K562 (cell line): ENCODE data around the gene ERBB4. TPM values are rescaled to one million over a fixed set of nuclear protein-coding genes. Genes with fewer than 3 reads are reported as not detected.

Experiments
- ATAC-seq: fragments of 200-7000 bp; cut with Tn5 transposase; 3 replicates; pipeline ENCODE4 v1.9.1; 2020; ENCODE audit warnings: moderate library complexity
- BruUV-seq: library from RNA; stranded (reverse); fragments of 400-500 nt; replicated peaks from 2 replicates; lab custom pipeline; 2021; lab: Mats Ljungman, UMichigan
- CTCF ChIA-PET: fragments of 300-600 bp; formaldehyde crosslinking; extraction: SDS; loops from one replicate; lab custom pipeline; 2021; ENCODE audit warnings: low intra/inter-chr PET ratio; lab: Yijun Ruan, JAX
- POLR2A ChIA-PET: fragments of 300-600, 350-650 bp; sonication (Branson Sonifier 250); formaldehyde crosslinking; extraction: SDS; loops from one replicate; lab custom pipeline; 2021; ENCODE audit warnings: antibody characterized with exemption, inconsistent platforms; lab: Yijun Ruan, JAX
- DNase-seq, 4 experiments: peaks; one replicate each; pipeline versions ENCODE4 v3.0.0 to v3.0.0-alpha.2; 2011 to 2018; ENCODE audit warnings: low spot score in 3 of 4, mixed read lengths in 3 of 4; ENCODE audit errors: extremely low read depth in 1 of 4
- FAIRE-seq: peaks from 2 replicates; lab custom pipeline; 2011; peaks lifted over from hg19 to GRCh38; lab: Jason Lieb, UNC
- H2AFZ ChIP-seq: 2 replicates; pipeline ENCODE4 v1.6.0; 2011; ENCODE audit warnings: low read depth, low read length, control low read depth, inconsistent platforms
- H3K27ac ChIP-seq: fragments of 200-600 bp; 3 replicates; pipeline ENCODE4 v1.8.0; 2011; ENCODE audit warnings: low read depth, mild to moderate bottlenecking, control low read depth, inconsistent platforms, low read length, moderate library complexity, mixed read lengths; ENCODE audit errors: extremely low read depth
- H3K27me3 ChIP-seq, 2 experiments: fragments of 300-600 bp in 1 of 2; 2 replicates in 1 of 2; 3 replicates in 1 of 2; pipeline versions ENCODE4 v1.6.0 to v1.8.0; 2011; ENCODE audit warnings: inconsistent platforms in 2 of 2, low read length in 2 of 2, mild to moderate bottlenecking in 1 of 2, mixed read lengths in 1 of 2, moderate library complexity in 1 of 2; ENCODE audit not compliant: control insufficient read depth in 2 of 2, insufficient read depth in 2 of 2
- H3K36me3 ChIP-seq: fragments of 300-600 bp; 3 replicates; pipeline ENCODE4 v1.8.0; 2011; ENCODE audit warnings: mild to moderate bottlenecking, low read length, inconsistent platforms; ENCODE audit not compliant: control insufficient read depth, insufficient read depth
- H3K4me1 ChIP-seq, 2 experiments: fragments of 200-600 bp in 1 of 2; replicated peaks in 1 of 2; 2 replicates in 1 of 2; 3 replicates in 1 of 2; pipeline versions ENCODE4 v1.5.1 to v1.8.0; 2011; ENCODE audit warnings: inconsistent platforms in 2 of 2, low read length in 2 of 2, mild to moderate bottlenecking in 1 of 2, mixed read lengths in 1 of 2, moderate library complexity in 1 of 2; ENCODE audit not compliant: control insufficient read depth in 2 of 2, insufficient read depth in 2 of 2
- H3K4me2 ChIP-seq: 2 replicates; pipeline ENCODE4 v1.6.1; 2011; ENCODE audit warnings: low read length, control low read depth, inconsistent platforms, mixed read lengths; ENCODE audit not compliant: insufficient read depth
- H3K4me3 ChIP-seq: fragments of 200-600 bp; sonication (generic), shearing (Covaris generic); 2 replicates; pipeline ENCODE4 v1.5.1; 2016; ENCODE audit warnings: control low read depth, inconsistent platforms
- H3K79me2 ChIP-seq: fragments of 200-600 bp; 3 replicates; pipeline ENCODE4 v1.8.0; 2011; ENCODE audit warnings: low read length, inconsistent platforms; ENCODE audit not compliant: control insufficient read depth, insufficient read depth
- H3K9ac ChIP-seq, 2 experiments: 2 replicates each; pipeline versions ENCODE4 v1.6.0 to v1.6.1; 2011; ENCODE audit warnings: low read depth in 2 of 2, low read length in 2 of 2, control low read depth in 1 of 2, inconsistent platforms in 1 of 2, mild to moderate bottlenecking in 1 of 2, mixed read lengths in 1 of 2; ENCODE audit not compliant: insufficient read depth in 1 of 2
- H3K9me1 ChIP-seq: one replicate; pipeline ENCODE4 v1.6.0; 2011; ENCODE audit warnings: inconsistent platforms, mild to moderate bottlenecking, low read length, moderate library complexity; ENCODE audit not compliant: control insufficient read depth, insufficient read depth
- H3K9me3 ChIP-seq: replicated peaks from 2 replicates; pipeline ENCODE4 v1.5.1; 2011; ENCODE audit warnings: low read depth, low read length, inconsistent platforms; ENCODE audit not compliant: control insufficient read depth, insufficient read depth
- H4K20me1 ChIP-seq: replicated peaks from 2 replicates; pipeline ENCODE4 v1.6.1; 2011; ENCODE audit warnings: low read length, inconsistent platforms, mixed read lengths; ENCODE audit not compliant: control insufficient read depth, insufficient read depth
- FOS ChIP-seq: IDR thresholded peaks from 3 replicates; pipeline ENCODE4 v1.6.1; 2011; ENCODE audit not compliant: insufficient read length; ENCODE audit errors: extremely low read depth
- RBFOX2 ChIP-seq: fragments of 200-400 bp; formaldehyde crosslinking; IDR thresholded peaks from 2 replicates; pipeline ENCODE4 v1.6.1; 2017; ENCODE audit warnings: low read depth, mild to moderate bottlenecking, low read length, moderate library complexity
- WGBS: fragments of 100-300 bp; shearing (Covaris generic); methylation state at CpG from one replicate; pipeline ENCODE4 v1.1.6; 2016; ENCODE audit warnings: low coverage, mixed read lengths; ENCODE audit not compliant: insufficient coverage; ENCODE audit errors: missing lambda C conversion rate; 5-methylcytosine and 5-hydroxymethylcytosine counted together
- in situ Hi-C: fragments of 300-500 bp; cut with MboI; formaldehyde crosslinking; loops from 4 replicates; pipeline ENCODE4 v1.15.0; 2018; ENCODE audit warnings: inconsistent platforms, mixed read lengths
- intact Hi-C: fragments of 100-400 bp; cut with micrococcal nuclease; formaldehyde crosslinking; loops from 2 replicates; pipeline ENCODE4 v1.14.2; 2022
- polyA plus RNA-seq, 8 experiments: library from polyadenylated mRNA; depleted of rRNA in 4 of 8; stranded (reverse) in 5 of 8; unstranded in 3 of 8; fragments of >200 nt; fragmentation: Nextera tagmentation in 2 of 8; fragmentation: Illumina TruSeq in 1 of 8; extraction: Ambion mirVana in 2 of 8; extraction: Trizol in 1 of 8; gene quantifications; 2 replicates each; pipeline versions ENCODE4 v1.2.1 to v1.2.3, GENCODE V29; 2011 to 2014; ENCODE audit warnings: inconsistent platforms in 1 of 8, missing spikeins in 1 of 8
- total RNA-seq, 7 experiments: library from RNA; depleted of rRNA in 6 of 7; stranded (reverse); fragments of >200 nt in 6 of 7; fragmentation: Illumina TruSeq in 2 of 7; extraction: Trizol in 2 of 7; gene quantifications; 2 replicates each; pipeline versions ENCODE4 v1.2.1 to v1.2.3, GENCODE V29; 2011 to 2021; ENCODE audit warnings: low replicate concordance in 1 of 7
- TF ChIP-seq, protein P1 (sequence below): fragments of 250-450 bp; sonication (Bioruptor Pico); IDR thresholded peaks from 2 replicates; pipeline ENCODE4 v1.5.0; 2021
- TF ChIP-seq, protein P2 (sequence below): fragments of 450-650 bp; formaldehyde crosslinking; IDR thresholded peaks from 2 replicates; pipeline ENCODE4 v1.4.0; 2020; ENCODE audit warnings: mild to moderate bottlenecking, moderate library complexity
- TF ChIP-seq, protein P3 (sequence below): fragments of 250-450 bp; sonication (Bioruptor Pico); IDR thresholded peaks from 2 replicates; pipeline ENCODE4 v1.9.0; 2021; ENCODE audit warnings: mild to moderate bottlenecking

ERBB4 gene
- total and polyA plus RNA-seq, 9 of the 15 experiments (the other 6 are each of a cell fraction or from before 2014, with no cell fraction given) = not detected

DNA sequence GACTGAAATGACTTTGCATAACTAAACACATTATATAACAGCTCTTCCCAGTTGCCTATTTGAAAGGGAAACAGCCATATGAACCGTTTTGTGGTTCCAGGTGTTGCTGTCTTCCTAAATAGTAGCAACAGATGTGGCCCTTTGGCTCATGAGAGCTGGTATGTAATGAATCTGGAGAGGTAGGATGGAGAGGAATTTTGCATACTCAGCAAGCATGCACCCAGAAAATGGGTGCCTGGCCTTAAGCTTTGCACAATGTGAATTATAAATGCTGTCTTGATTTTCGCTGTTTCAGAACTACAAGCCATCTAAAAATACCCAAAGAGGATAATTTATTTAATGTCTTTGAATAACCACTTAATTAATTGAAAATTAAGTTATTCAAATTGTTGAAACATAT is 15.6 kb upstream of the ERBB4 start:
- FAIRE-seq = no peak
- 5% methylated on average over 2 of the region's 2 CpGs for WGBS
- BruUV-seq = no TSS peak

DNA sequence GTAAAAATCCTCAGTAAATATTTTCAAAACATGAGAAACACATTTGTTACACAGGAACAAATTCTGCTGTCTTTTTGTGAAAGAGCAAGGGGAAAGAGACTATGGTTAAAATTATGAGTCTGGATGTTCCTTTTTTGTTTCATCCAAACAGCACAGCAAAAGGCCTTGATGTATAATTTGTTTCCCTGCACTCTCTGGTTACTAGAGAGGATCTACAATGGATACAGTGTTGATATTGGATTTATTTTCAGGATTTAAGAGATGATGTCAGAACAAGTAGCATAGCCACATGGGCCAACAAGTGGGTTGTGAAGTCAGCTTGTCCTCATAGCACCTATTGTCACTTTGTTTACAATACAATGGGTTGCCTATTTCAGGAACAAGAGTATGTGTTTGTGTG is 11.3 kb upstream of the ERBB4 start:
- Histone ChIP-seq H3K27me3 (no peaks in the 10 kb centered on the region), H4K20me1 (no peaks in the 10 kb centered on the region), H3K27ac (no peak overlapping the region)
- in situ Hi-C loops (no loop called here), intact Hi-C loops (no loop called here)
- no peak for TF ChIP-seq RBFOX2
- TF ChIP-seq, protein P1, sequence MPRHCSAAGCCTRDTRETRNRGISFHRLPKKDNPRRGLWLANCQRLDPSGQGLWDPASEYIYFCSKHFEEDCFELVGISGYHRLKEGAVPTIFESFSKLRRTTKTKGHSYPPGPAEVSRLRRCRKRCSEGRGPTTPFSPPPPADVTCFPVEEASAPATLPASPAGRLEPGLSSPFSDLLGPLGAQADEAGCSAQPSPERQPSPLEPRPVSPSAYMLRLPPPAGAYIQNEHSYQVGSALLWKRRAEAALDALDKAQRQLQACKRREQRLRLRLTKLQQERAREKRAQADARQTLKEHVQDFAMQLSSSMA = no peak
- TF ChIP-seq, protein P2, sequence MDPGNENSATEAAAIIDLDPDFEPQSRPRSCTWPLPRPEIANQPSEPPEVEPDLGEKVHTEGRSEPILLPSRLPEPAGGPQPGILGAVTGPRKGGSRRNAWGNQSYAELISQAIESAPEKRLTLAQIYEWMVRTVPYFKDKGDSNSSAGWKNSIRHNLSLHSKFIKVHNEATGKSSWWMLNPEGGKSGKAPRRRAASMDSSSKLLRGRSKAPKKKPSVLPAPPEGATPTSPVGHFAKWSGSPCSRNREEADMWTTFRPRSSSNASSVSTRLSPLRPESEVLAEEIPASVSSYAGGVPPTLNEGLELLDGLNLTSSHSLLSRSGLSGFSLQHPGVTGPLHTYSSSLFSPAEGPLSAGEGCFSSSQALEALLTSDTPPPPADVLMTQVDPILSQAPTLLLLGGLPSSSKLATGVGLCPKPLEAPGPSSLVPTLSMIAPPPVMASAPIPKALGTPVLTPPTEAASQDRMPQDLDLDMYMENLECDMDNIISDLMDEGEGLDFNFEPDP (CRISPR knock-in tag) = no peak
- TF ChIP-seq, protein P3, sequence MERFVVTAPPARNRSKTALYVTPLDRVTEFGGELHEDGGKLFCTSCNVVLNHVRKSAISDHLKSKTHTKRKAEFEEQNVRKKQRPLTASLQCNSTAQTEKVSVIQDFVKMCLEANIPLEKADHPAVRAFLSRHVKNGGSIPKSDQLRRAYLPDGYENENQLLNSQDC (CRISPR knock-in tag) = no peak
- TF ChIP-seq, all 486 proteins: peak for 0
- H3K4me2 ChIP-seq = no peak overlapping the region
- no peak overlapping the region for H3K4me3 ChIP-seq
- ChIA-PET POLR2A (no interaction called here), CTCF (no interaction called here)
- BruUV-seq = no TSS peak
- no peak for DNase-seq
- no peak for ATAC-seq
- no peaks in the 10 kb centered on the region for H3K9me3 ChIP-seq
- no peak overlapping the region for H2AFZ ChIP-seq
- H3K36me3 ChIP-seq = no peaks in the 10 kb centered on the region
- no peaks in the 10 kb centered on the region for H3K9me1 ChIP-seq
- FAIRE-seq = no peak
- H3K4me1 ChIP-seq = no peaks in the 10 kb centered on the region
- no peaks in the 10 kb centered on the region for H3K79me2 ChIP-seq
- H3K9ac ChIP-seq = no peak overlapping the region

More for the DNA sequence above, 15.6 kb upstream of the ERBB4 start:
- Histone ChIP-seq H3K9ac (no peak overlapping the region), H3K27me3 (no peaks in the 10 kb centered on the region), H3K4me3 (no peak overlapping the region), H3K4me1 (no peaks in the 10 kb centered on the region), H3K9me3 (no peaks in the 10 kb centered on the region), H4K20me1 (no peaks in the 10 kb centered on the region), H3K9me1 (no peaks in the 10 kb centered on the region), H3K36me3 (no peaks in the 10 kb centered on the region), H3K27ac (no peak overlapping the region), H3K79me2 (no peaks in the 10 kb centered on the region)
- DNase-seq (no peak), ATAC-seq (no peak)
- CTCF ChIA-PET = no interaction called here
- POLR2A ChIA-PET = no interaction called here
- in situ Hi-C loops (no loop called here), intact Hi-C loops (no loop called here)
- TF ChIP-seq FOS = no peak
- TF ChIP-seq, all 486 proteins: peak for 0
- Histone ChIP-seq H3K4me2 (no peak overlapping the region), H2AFZ (no peak overlapping the region)
